HepG2 (cell line): Measurements from ENCODE around the gene DIAPH1. TPM values are rescaled to one million over a fixed set of nuclear protein-coding genes. Genes with fewer than 3 reads are reported as not detected.

Source experiments
- ATAC-seq: fragments of 200-7000 bp; cut with Tn5 transposase; 3 replicates; pipeline ENCODE4 v1.9.1; 2020; ENCODE audit warnings: mild to moderate bottlenecking, moderate library complexity
- BruUV-seq: library from RNA; stranded (reverse); fragments of 400-500 nt; replicated peaks from 2 replicates; lab custom pipeline; 2021; lab: Mats Ljungman, UMichigan
- CTCF ChIA-PET: fragments of 300-600 bp; formaldehyde crosslinking; extraction: SDS; loops from one replicate; lab custom pipeline; 2021; ENCODE audit warnings: low total read pairs, inconsistent platforms, low intra/inter-chr PET ratio; lab: Yijun Ruan, JAX
- POLR2A ChIA-PET: fragments of 350-600 bp; sonication (Branson Sonifier 250); formaldehyde crosslinking; loops from one replicate; lab custom pipeline; 2020; ENCODE audit warnings: antibody characterized with exemption, inconsistent platforms; lab: Yijun Ruan, JAX
- DNase-seq: peaks from one replicate; pipeline ENCODE4 v3.0.0-alpha.2; 2015; ENCODE audit warnings: low spot score
- FAIRE-seq: peaks from 3 replicates; lab custom pipeline; 2011; peaks lifted over from hg19 to GRCh38; lab: Jason Lieb, UNC
- H2AFZ ChIP-seq: one replicate; pipeline ENCODE4 v1.6.1; 2011; ENCODE audit warnings: low read length, inconsistent platforms
- H3K27ac ChIP-seq: fragments of 300-600 bp; 3 replicates; pipeline ENCODE4 v1.8.0; 2011; ENCODE audit warnings: mixed run types, mild to moderate bottlenecking, mixed read lengths, low read length, inconsistent platforms; ENCODE audit not compliant: insufficient read depth; ENCODE audit errors: extremely low read length
- H3K27me3 ChIP-seq, 2 experiments: fragments of 200-600 bp in 1 of 2; 2 replicates in 1 of 2; 3 replicates in 1 of 2; pipeline versions ENCODE4 v1.6.0 to v1.8.0; 2011; ENCODE audit warnings: low read length in 2 of 2, mild to moderate bottlenecking in 2 of 2, moderate library complexity in 2 of 2, inconsistent platforms in 1 of 2; ENCODE audit not compliant: insufficient read depth in 2 of 2, control insufficient read depth in 1 of 2
- H3K36me3 ChIP-seq, 2 experiments: fragments of 200-600 bp in 1 of 2; replicated peaks in 1 of 2; 2 replicates in 1 of 2; 3 replicates in 1 of 2; pipeline versions ENCODE4 v1.5.1 to v1.8.0; 2011; ENCODE audit warnings: low read length in 2 of 2, inconsistent platforms in 1 of 2; ENCODE audit not compliant: insufficient read depth in 2 of 2, control insufficient read depth in 1 of 2
- H3K4me1 ChIP-seq: 2 replicates; pipeline ENCODE4 v1.5.1; 2012; ENCODE audit warnings: low read length, inconsistent platforms; ENCODE audit not compliant: insufficient read depth
- H3K4me2 ChIP-seq: 2 replicates; pipeline ENCODE4 v1.6.0; 2011; ENCODE audit warnings: low read depth, low read length, inconsistent platforms
- H3K4me3 ChIP-seq, 3 experiments: fragments of 200-600 bp in 1 of 3; sonication (generic), shearing (Covaris generic) in 1 of 3; replicated peaks in 1 of 3; 2 replicates each; pipeline ENCODE4 v1.5.1; 2011 to 2016; ENCODE audit warnings: low read length in 3 of 3, inconsistent platforms in 2 of 3, low read depth in 2 of 3, mild to moderate bottlenecking in 2 of 3, control low read depth in 1 of 3, mixed read lengths in 1 of 3; ENCODE audit not compliant: insufficient read depth in 1 of 3
- H3K79me2 ChIP-seq: one replicate; pipeline ENCODE4 v1.6.1; 2011; ENCODE audit warnings: low read length, inconsistent platforms; ENCODE audit not compliant: insufficient read depth
- H3K9ac ChIP-seq: 2 replicates; pipeline ENCODE4 v1.6.0; 2011; ENCODE audit warnings: mild to moderate bottlenecking, low read depth, low read length, inconsistent platforms; ENCODE audit not compliant: insufficient read depth
- H3K9me3 ChIP-seq: 2 replicates; pipeline ENCODE4 v1.5.1; 2012; ENCODE audit warnings: mild to moderate bottlenecking, low read length
- H4K20me1 ChIP-seq: 2 replicates; pipeline ENCODE4 v1.6.0; 2011; ENCODE audit warnings: inconsistent platforms, mild to moderate bottlenecking, low read length, moderate library complexity; ENCODE audit not compliant: insufficient read depth
- ATF7-NPFF ChIP-seq: sonication (generic); formaldehyde crosslinking; IDR thresholded peaks from 2 replicates; pipeline ENCODE4 v1.8.1; 2023; ENCODE audit warnings: mild to moderate bottlenecking, low read depth, missing genetic modification reagents, moderate library complexity
- PAF1 ChIP-seq: IDR thresholded peaks from 2 replicates; pipeline ENCODE4 v1.6.1; 2016; ENCODE audit warnings: missing genetic modification reagents, missing compliant biosample characterization
- SIX4 ChIP-seq: sonication (generic); formaldehyde crosslinking; IDR thresholded peaks from 2 replicates; pipeline ENCODE4 v1.4.0; 2020; ENCODE audit warnings: missing genetic modification reagents
- SOX5 ChIP-seq: IDR thresholded peaks from 2 replicates; pipeline ENCODE4 v1.6.1; 2016; ENCODE audit warnings: borderline replicate concordance
- SP4 ChIP-seq: sonication (generic); formaldehyde crosslinking; IDR thresholded peaks from 2 replicates; pipeline ENCODE4 v1.8.1; 2023; ENCODE audit warnings: mild to moderate bottlenecking, missing genetic modification reagents
- ZNF615 ChIP-seq: sonication (generic); formaldehyde crosslinking; IDR thresholded peaks from 2 replicates; pipeline ENCODE4 v1.5.0; 2020; ENCODE audit warnings: mild to moderate bottlenecking, missing genetic modification reagents, borderline replicate concordance
- ZNF720 ChIP-seq: sonication (generic); formaldehyde crosslinking; IDR thresholded peaks from 2 replicates; pipeline ENCODE4 v1.4.0; 2020; ENCODE audit warnings: missing genetic modification reagents
- ZNF776 ChIP-seq: sonication (generic); formaldehyde crosslinking; IDR thresholded peaks from 2 replicates; pipeline ENCODE4 v1.4.0; 2020; ENCODE audit warnings: mild to moderate bottlenecking, missing genetic modification reagents
- WGBS: methylation state at CpG from one replicate; pipeline ENCODE4 v1.1.6; 2017; ENCODE audit warnings: low lambda C conversion rate; 5-methylcytosine and 5-hydroxymethylcytosine counted together
- in situ Hi-C: cut with HindIII; loops from 2 replicates; pipeline ENCODE4 v1.10.0; 2017; ENCODE audit warnings: low pct_unique_long_range_greater_than_20kb; ENCODE audit not compliant: extremely low pct_ligation_motif_present
- intact Hi-C: fragments of 100-400 bp; cut with micrococcal nuclease; formaldehyde crosslinking; loops from one replicate; pipeline ENCODE4 v1.10.0; 2022; ENCODE audit not compliant: unreplicated experiment
- polyA plus RNA-seq, 8 experiments: library from polyadenylated mRNA; depleted of rRNA in 3 of 8; stranded (reverse) in 7 of 8; unstranded in 1 of 8; fragments of >200 nt; fragmentation: Illumina TruSeq in 4 of 8; extraction: Trizol in 4 of 8; gene quantifications; 2 replicates each; pipeline versions ENCODE4 v1.2.1 to v1.2.3, GENCODE V29; 2011 to 2016; ENCODE audit warnings: low read depth in 4 of 8, missing spikeins in 1 of 8, mixed read lengths in 1 of 8; ENCODE audit not compliant: insufficient read depth in 1 of 8
- total RNA-seq, 5 experiments: library from RNA; depleted of rRNA; stranded (reverse); fragments of >200 nt; fragmentation: Illumina TruSeq; extraction: Trizol; gene quantifications; 2 replicates each; pipeline ENCODE4 v1.2.3, GENCODE V29; 2016; ENCODE audit warnings: low read depth in 1 of 5
- TF ChIP-seq, protein P1 (sequence below): sonication (generic); formaldehyde crosslinking; IDR thresholded peaks from 2 replicates; pipeline ENCODE4 v1.9.0; 2021; ENCODE audit warnings: missing genetic modification reagents, mild to moderate bottlenecking, borderline replicate concordance
- TF ChIP-seq, protein P2 (sequence below): sonication (generic); formaldehyde crosslinking; IDR thresholded peaks from 2 replicates; pipeline ENCODE4 v1.5.1; 2020; ENCODE audit warnings: missing genetic modification reagents, mild to moderate bottlenecking, borderline replicate concordance
- TF ChIP-seq, protein P3 (sequence below): sonication (generic); formaldehyde crosslinking; IDR thresholded peaks from 2 replicates; pipeline ENCODE4 v1.4.0; 2020; ENCODE audit warnings: missing genetic modification reagents

DIAPH1 gene
- total and polyA plus RNA-seq, 2 of the 13 experiments (the other 11 are each of a cell fraction or from before 2014, with no cell fraction given) = 25.1 to 33.9 TPM

DNA sequence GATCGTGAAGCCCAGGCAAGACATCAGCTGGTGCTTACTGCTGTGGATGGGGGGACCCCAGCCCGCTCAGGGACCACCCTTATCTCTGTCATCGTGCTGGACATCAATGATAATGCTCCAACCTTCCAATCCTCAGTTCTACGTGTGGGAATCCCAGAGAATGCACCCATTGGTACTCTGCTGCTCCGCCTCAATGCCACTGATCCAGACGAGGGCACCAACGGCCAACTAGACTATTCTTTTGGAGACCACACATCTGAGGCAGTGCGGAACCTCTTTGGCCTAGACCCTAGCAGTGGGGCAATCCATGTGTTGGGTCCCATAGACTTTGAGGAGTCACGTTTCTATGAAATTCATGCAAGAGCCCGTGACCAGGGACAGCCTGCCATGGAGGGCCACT is 129.0 kb downstream of the DIAPH1 start:
- no TSS peak for BruUV-seq
- POLR2A ChIA-PET = no interaction called here
- Histone ChIP-seq H3K36me3 (no peaks in the 10 kb centered on the region), H3K79me2 (no peaks in the 10 kb centered on the region), H3K4me3 (no peak overlapping the region), H3K9ac (no peak overlapping the region), H3K27ac (no peak overlapping the region), H3K27me3 (peaks cover 3 to 39% of the 10 kb centered on the region in 2 experiments; a peak in 4 of 5 replicates), H3K9me3 (no peaks in the 10 kb centered on the region), H3K4me2 (no peak overlapping the region), H3K4me1 (no peaks in the 10 kb centered on the region), H2AFZ (no peak overlapping the region), H4K20me1 (no peaks in the 10 kb centered on the region)
- intact Hi-C loops = no loop called here
- DNase-seq (no peak), ATAC-seq (no peak), FAIRE-seq (no peak)
- 25% methylated on average over 4 of the region's 10 CpGs for WGBS
- TF ChIP-seq ATF7-NPFF (CRISPR knock-in tag) = no peak
- TF ChIP-seq ZNF615 (CRISPR knock-in tag) = no peak
- TF ChIP-seq SOX5 (CRISPR knock-in tag) = no peak
- CTCF ChIA-PET = no interaction called here
- in situ Hi-C loops = no loop called here

DNA sequence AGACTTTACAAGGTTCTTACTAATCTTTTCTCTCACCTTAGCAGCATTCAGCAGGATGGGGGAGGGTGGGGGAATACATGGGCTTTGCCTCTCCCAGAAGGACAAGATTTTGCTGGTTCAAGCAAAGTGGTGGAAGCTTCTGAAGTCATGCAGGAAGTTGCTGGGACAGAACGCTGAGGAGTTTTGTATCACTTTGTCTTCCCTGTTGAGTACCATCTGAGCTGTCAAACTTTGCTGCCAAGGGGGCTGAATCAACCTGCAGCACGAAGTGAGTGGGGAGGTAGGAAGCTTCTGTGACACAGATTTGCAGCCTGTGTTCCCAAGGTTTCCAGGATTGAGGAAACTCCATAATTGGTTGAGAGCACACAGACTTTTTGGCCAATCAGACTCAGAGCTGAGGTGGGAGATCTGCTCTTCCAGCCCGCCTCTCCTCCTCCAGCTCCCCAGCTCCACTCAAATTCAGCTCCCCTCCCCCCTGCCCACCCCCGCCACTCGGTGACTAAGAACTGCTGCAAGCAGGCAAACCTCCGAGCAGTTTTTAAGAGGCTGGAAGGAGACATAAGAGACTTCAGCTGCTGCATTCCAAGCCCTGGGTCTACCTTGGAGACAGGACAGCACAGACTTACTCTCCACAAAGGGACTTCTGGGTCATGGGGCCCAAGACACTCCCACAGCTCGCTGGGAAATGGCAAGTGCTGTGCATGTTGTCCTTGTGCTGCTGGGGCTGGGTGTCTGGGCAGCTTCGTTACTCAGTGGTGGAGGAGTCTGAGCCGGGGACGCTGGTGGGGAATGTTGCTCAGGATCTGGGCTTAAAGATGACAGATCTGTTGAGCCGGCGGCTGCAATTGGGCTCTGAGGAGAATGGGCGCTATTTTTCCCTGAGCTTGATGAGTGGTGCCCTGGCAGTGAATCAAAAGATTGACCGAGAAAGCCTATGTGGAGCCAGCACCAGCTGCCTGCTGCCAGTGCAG is 129.9 kb downstream of the DIAPH1 start, which contains the start of gene PCDHGC5:
TSS of gene PCDHGC5 (plus strand) at position 491 of the 971 bp plus-strand sequence. CDS start at position 651, 160 bp downstream.
- Histone ChIP-seq H2AFZ (no peak within 1 kb of the TSS), H3K27ac (no peak within 1 kb of the TSS), H3K9me3 (no peaks in the 10 kb centered on the region), H4K20me1 (no peaks in the 10 kb centered on the region), H3K27me3 (peaks cover 4 to 39% of the 10 kb centered on the region in 2 experiments), H3K4me3 (no peak within 1 kb of the TSS), H3K4me2 (no peak within 1 kb of the TSS), H3K4me1 (no peaks in the 10 kb centered on the region), H3K9ac (no peak within 1 kb of the TSS), H3K36me3 (no peaks in the 10 kb centered on the region), H3K79me2 (no peaks in the 10 kb centered on the region)
- CTCF ChIA-PET = no interaction called here
- ATAC-seq (no peak), DNase-seq (no peak), FAIRE-seq (no peak)
- POLR2A ChIA-PET = no interaction called here
- 33% methylated on average over 10 of the region's 14 CpGs for WGBS
- no TSS peak for BruUV-seq
- intact Hi-C loops (no loop called here), in situ Hi-C loops (no loop called here)
- TF ChIP-seq, protein P1, sequence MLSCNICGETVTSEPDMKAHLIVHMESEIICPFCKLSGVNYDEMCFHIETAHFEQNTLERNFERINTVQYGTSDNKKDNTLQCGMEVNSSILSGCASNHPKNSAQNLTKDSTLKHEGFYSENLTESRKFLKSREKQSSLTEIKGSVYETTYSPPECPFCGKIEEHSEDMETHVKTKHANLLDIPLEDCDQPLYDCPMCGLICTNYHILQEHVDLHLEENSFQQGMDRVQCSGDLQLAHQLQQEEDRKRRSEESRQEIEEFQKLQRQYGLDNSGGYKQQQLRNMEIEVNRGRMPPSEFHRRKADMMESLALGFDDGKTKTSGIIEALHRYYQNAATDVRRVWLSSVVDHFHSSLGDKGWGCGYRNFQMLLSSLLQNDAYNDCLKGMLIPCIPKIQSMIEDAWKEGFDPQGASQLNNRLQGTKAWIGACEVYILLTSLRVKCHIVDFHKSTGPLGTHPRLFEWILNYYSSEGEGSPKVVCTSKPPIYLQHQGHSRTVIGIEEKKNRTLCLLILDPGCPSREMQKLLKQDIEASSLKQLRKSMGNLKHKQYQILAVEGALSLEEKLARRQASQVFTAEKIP (CRISPR knock-in tag) = no peak
- TF ChIP-seq ZNF776 (CRISPR knock-in tag) (no peak), PAF1 (CRISPR knock-in tag) (no peak), ZNF720 (CRISPR knock-in tag) (no peak), SP4 (CRISPR knock-in tag) (no peak), SIX4 (CRISPR knock-in tag) (no peak)
- TF ChIP-seq, protein P2, sequence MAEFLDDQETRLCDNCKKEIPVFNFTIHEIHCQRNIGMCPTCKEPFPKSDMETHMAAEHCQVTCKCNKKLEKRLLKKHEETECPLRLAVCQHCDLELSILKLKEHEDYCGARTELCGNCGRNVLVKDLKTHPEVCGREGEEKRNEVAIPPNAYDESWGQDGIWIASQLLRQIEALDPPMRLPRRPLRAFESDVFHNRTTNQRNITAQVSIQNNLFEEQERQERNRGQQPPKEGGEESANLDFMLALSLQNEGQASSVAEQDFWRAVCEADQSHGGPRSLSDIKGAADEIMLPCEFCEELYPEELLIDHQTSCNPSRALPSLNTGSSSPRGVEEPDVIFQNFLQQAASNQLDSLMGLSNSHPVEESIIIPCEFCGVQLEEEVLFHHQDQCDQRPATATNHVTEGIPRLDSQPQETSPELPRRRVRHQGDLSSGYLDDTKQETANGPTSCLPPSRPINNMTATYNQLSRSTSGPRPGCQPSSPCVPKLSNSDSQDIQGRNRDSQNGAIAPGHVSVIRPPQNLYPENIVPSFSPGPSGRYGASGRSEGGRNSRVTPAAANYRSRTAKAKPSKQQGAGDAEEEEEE (CRISPR knock-in tag) = no peak
- TF ChIP-seq, protein P3, sequence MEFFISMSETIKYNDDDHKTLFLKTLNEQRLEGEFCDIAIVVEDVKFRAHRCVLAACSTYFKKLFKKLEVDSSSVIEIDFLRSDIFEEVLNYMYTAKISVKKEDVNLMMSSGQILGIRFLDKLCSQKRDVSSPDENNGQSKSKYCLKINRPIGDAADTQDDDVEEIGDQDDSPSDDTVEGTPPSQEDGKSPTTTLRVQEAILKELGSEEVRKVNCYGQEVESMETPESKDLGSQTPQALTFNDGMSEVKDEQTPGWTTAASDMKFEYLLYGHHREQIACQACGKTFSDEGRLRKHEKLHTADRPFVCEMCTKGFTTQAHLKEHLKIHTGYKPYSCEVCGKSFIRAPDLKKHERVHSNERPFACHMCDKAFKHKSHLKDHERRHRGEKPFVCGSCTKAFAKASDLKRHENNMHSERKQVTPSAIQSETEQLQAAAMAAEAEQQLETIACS (CRISPR knock-in tag) = no peak
